H9 (cell line): Measurements from ENCODE around the gene BIVM. TPM values are rescaled to one million over a fixed set of nuclear protein-coding genes. Genes with fewer than 3 reads are reported as not detected.

Experiments
- DNase-seq: peaks from one replicate; pipeline ENCODE4 v3.0.0-alpha.2; 2017
- H2AFZ ChIP-seq: one replicate; pipeline ENCODE4 v1.6.1; 2013; ENCODE audit warnings: mild to moderate bottlenecking, low read length, control low read depth, moderate library complexity
- H2AK5ac ChIP-seq: 2 replicates; pipeline ENCODE4 v1.6.1; 2013; ENCODE audit warnings: low read length, control low read depth, mixed read lengths; ENCODE audit not compliant: insufficient read length
- H2BK120ac ChIP-seq: one replicate; pipeline ENCODE4 v1.6.1; 2013; ENCODE audit warnings: low read depth, mild to moderate bottlenecking, low read length, control low read depth, inconsistent platforms; ENCODE audit not compliant: poor library complexity, severe bottlenecking
- H2BK12ac ChIP-seq: 2 replicates; pipeline ENCODE4 v1.6.1; 2013; ENCODE audit warnings: low read length, control low read depth, mixed read lengths, low read depth; ENCODE audit not compliant: insufficient read length
- H2BK15ac ChIP-seq: 2 replicates; pipeline ENCODE4 v1.6.1; 2013; ENCODE audit warnings: low read depth, low read length, control low read depth
- H2BK20ac ChIP-seq: one replicate; pipeline ENCODE4 v1.6.1; 2013; ENCODE audit warnings: low read depth, mild to moderate bottlenecking, low read length, control low read depth, inconsistent platforms; ENCODE audit not compliant: poor library complexity, severe bottlenecking
- H2BK5ac ChIP-seq: 2 replicates; pipeline ENCODE4 v1.6.1; 2013; ENCODE audit warnings: low read length, control low read depth, mixed read lengths; ENCODE audit not compliant: insufficient read length
- H3K14ac ChIP-seq: 2 replicates; pipeline ENCODE4 v1.6.1; 2013; ENCODE audit warnings: low read length, control low read depth; ENCODE audit not compliant: insufficient read depth
- H3K18ac ChIP-seq: 2 replicates; pipeline ENCODE4 v1.6.1; 2013; ENCODE audit warnings: low read depth, mild to moderate bottlenecking, mixed read lengths, low read length, control low read depth; ENCODE audit not compliant: insufficient read length
- H3K23ac ChIP-seq: 2 replicates; pipeline ENCODE4 v1.6.1; 2013; ENCODE audit warnings: low read length, control low read depth, mixed read lengths, low read depth; ENCODE audit not compliant: insufficient read length
- H3K23me2 ChIP-seq: 2 replicates; pipeline ENCODE4 v1.6.1; 2013; ENCODE audit warnings: low read depth, mild to moderate bottlenecking, mixed read lengths, low read length, control low read depth; ENCODE audit not compliant: insufficient read length, poor library complexity, severe bottlenecking
- H3K27ac ChIP-seq: 2 replicates; pipeline ENCODE4 v1.5.1; 2013; ENCODE audit warnings: low read length, control low read depth, mixed read lengths, low read depth; ENCODE audit not compliant: insufficient read length
- H3K27me3 ChIP-seq: 2 replicates; pipeline ENCODE4 v1.6.1; 2013; ENCODE audit warnings: low read length, control low read depth, inconsistent platforms; ENCODE audit not compliant: insufficient read depth
- H3K4ac ChIP-seq: 2 replicates; pipeline ENCODE4 v1.6.1; 2013; ENCODE audit warnings: low read depth, mild to moderate bottlenecking, control low read depth, inconsistent platforms, low read length, moderate library complexity
- H3K4me1 ChIP-seq: 2 replicates; pipeline ENCODE4 v1.6.1; 2013; ENCODE audit warnings: low read length, control low read depth, inconsistent platforms; ENCODE audit not compliant: insufficient read depth
- H3K4me2 ChIP-seq: 2 replicates; pipeline ENCODE4 v1.6.1; 2013; ENCODE audit warnings: low read length, control low read depth, mixed read lengths; ENCODE audit not compliant: insufficient read length, insufficient read depth
- H3K56ac ChIP-seq: 2 replicates; pipeline ENCODE4 v1.6.1; 2013; ENCODE audit warnings: low read depth, mild to moderate bottlenecking, mixed read lengths, low read length, control low read depth; ENCODE audit not compliant: insufficient read length
- H3K79me1 ChIP-seq: 2 replicates; pipeline ENCODE4 v1.6.1; 2013; ENCODE audit warnings: low read depth, mild to moderate bottlenecking, moderate library complexity, low read length, control low read depth, inconsistent platforms; ENCODE audit not compliant: insufficient read depth, poor library complexity, severe bottlenecking
- H3K79me2 ChIP-seq: 2 replicates; pipeline ENCODE4 v1.6.1; 2013; ENCODE audit warnings: low read length, control low read depth, inconsistent platforms; ENCODE audit not compliant: insufficient read depth
- H3K9ac ChIP-seq: 2 replicates; pipeline ENCODE4 v1.6.1; 2013; ENCODE audit warnings: low read length, control low read depth, mixed read lengths; ENCODE audit not compliant: insufficient read length; ENCODE audit errors: extremely low read depth
- H3K9me3 ChIP-seq: one replicate; pipeline ENCODE4 v1.6.1; 2013; ENCODE audit warnings: low read depth, low read length, inconsistent platforms; ENCODE audit not compliant: control insufficient read depth
- H3T11ph ChIP-seq: one replicate; pipeline ENCODE4 v1.6.1; 2013; ENCODE audit warnings: mild to moderate bottlenecking, low read length, control low read depth, inconsistent platforms
- H4K20me1 ChIP-seq: one replicate; pipeline ENCODE4 v1.6.1; 2013; ENCODE audit not compliant: control insufficient read depth, insufficient read length, insufficient read depth
- H4K5ac ChIP-seq: 2 replicates; pipeline ENCODE4 v1.6.1; 2013; ENCODE audit warnings: low read depth, mild to moderate bottlenecking, mixed read lengths, low read length, control low read depth; ENCODE audit not compliant: insufficient read length
- H4K8ac ChIP-seq: replicated peaks from 2 replicates; pipeline ENCODE4 v1.6.1; 2013; ENCODE audit warnings: low read length, control low read depth, mixed read lengths, low read depth; ENCODE audit not compliant: insufficient read length
- H4K91ac ChIP-seq: 2 replicates; pipeline ENCODE4 v1.6.1; 2013; ENCODE audit warnings: low read depth, mild to moderate bottlenecking, moderate library complexity, mixed read lengths, low read length, control low read depth; ENCODE audit not compliant: insufficient read length
- H3K27ac Mint-ChIP-seq, 3 experiments: 2 replicates in 2 of 3; 3 replicates in 1 of 3; pipeline ENCODE4 v1.8.0; 2020 to 2021; ENCODE audit warnings: mixed read lengths in 3 of 3, mild to moderate bottlenecking in 1 of 3, moderate library complexity in 1 of 3
- H3K27me3 Mint-ChIP-seq: 2 replicates; pipeline ENCODE4 v1.8.0; 2021; ENCODE audit warnings: low read depth, mild to moderate bottlenecking, moderate library complexity, mixed read lengths
- H3K36me3 Mint-ChIP-seq, 3 experiments: 2 replicates in 2 of 3; 3 replicates in 1 of 3; pipeline ENCODE4 v1.8.0; 2020 to 2021; ENCODE audit warnings: low read depth in 3 of 3, mixed read lengths in 3 of 3; ENCODE audit not compliant: insufficient read depth in 1 of 3
- H3K4me1 Mint-ChIP-seq, 2 experiments: 2 replicates each; pipeline ENCODE4 v1.8.0; 2020; ENCODE audit warnings: mixed read lengths in 2 of 2
- H3K4me3 Mint-ChIP-seq, 2 experiments: 2 replicates in 1 of 2; 3 replicates in 1 of 2; pipeline ENCODE4 v1.8.0; 2020 to 2021; ENCODE audit warnings: mild to moderate bottlenecking in 2 of 2, mixed read lengths in 2 of 2, moderate library complexity in 1 of 2
- H3K9me3 Mint-ChIP-seq, 2 experiments: 2 replicates in 1 of 2; 3 replicates in 1 of 2; pipeline ENCODE4 v1.8.0; 2020; ENCODE audit warnings: mild to moderate bottlenecking in 2 of 2, mixed read lengths in 2 of 2, moderate library complexity in 1 of 2
- CTCF ChIP-seq: fragments of 200-600 bp; sonication (generic); conservative IDR thresholded peaks from 3 replicates; pipeline ENCODE4 v1.8.0; 2021; ENCODE audit warnings: antibody characterized with exemption, mild to moderate bottlenecking
- WGBS: extraction: QIAGEN DNeasy Blood & Tissue Kit; methylation state at CpG from one replicate; pipeline ENCODE4 v1.1.7; 2013; ENCODE audit warnings: missing lambda C conversion rate, low lambda C conversion rate, mixed read lengths; ENCODE audit not compliant: insufficient read length; ENCODE audit errors: extremely low coverage; 5-methylcytosine and 5-hydroxymethylcytosine counted together
- total RNA-seq: library from RNA; stranded (reverse); gene quantifications from 2 replicates; pipeline ENCODE4 v1.2.1, GENCODE V29; 2021

Gene BIVM
- total RNA-seq, 1 experiment from 2014 or later = 9.0 TPM

- Histone ChIP-seq H3K9me3 (no peaks in the 10 kb centered on the region), H3K4me2 (no peak overlapping the region), H3K27ac (no peak overlapping the region), H4K8ac (no peak overlapping the region), H2BK15ac (no peak overlapping the region), H2BK20ac (no peak overlapping the region), H3K23ac (no peak overlapping the region), H4K5ac (no peak overlapping the region), H2BK12ac (no peak overlapping the region), H3K27me3 (no peaks in the 10 kb centered on the region), H3K14ac (no peak overlapping the region), H3K18ac (no peak overlapping the region), H3K56ac (no peak overlapping the region), H3K4me1 (no peaks in the 10 kb centered on the region), H3K9ac (no peak overlapping the region), H3K79me2 (no peaks in the 10 kb centered on the region), H3K23me2 (no peaks in the 10 kb centered on the region), H3T11ph (no peak overlapping the region), H3K4ac (no peak overlapping the region), H3K79me1 (no peaks in the 10 kb centered on the region), H2BK5ac (no peak overlapping the region), H2BK120ac (no peak overlapping the region), H2AFZ (no peak overlapping the region), H2AK5ac (no peak overlapping the region), H4K91ac (no peak overlapping the region), H4K20me1 (no peaks in the 10 kb centered on the region)
- H3K4me3 Mint-ChIP-seq = no peak overlapping the region
- H3K27ac Mint-ChIP-seq = no peak overlapping the region; a peak in 1 of 7 replicates
- H3K27me3 Mint-ChIP-seq = no peaks in the 10 kb centered on the region
- no peak for TF ChIP-seq CTCF
- peaks cover 0 to 3% of the 10 kb centered on the region in 2 experiments; a peak in 1 of 5 replicates for H3K9me3 Mint-ChIP-seq
- H3K36me3 Mint-ChIP-seq = peaks cover 32 to 70% (median 64%) of the 10 kb centered on the region in 3 experiments; a peak in 6 of 7 replicates
- WGBS = no CpG with 5 or more reads among the region's 13 CpGs
- DNase-seq = no peak
- H3K4me1 Mint-ChIP-seq = no peaks in the 10 kb centered on the region
These were observed 63.8 kb downstream of the BIVM start for GRCh38 chr13:102862624-102863210.
